Caco-2 (cell line): ENCODE results near the gene CT45A9. TPM values are rescaled to one million over a fixed set of nuclear protein-coding genes. Genes with fewer than 3 reads are reported as not detected.
"Not testable (repeated sequence)": the region's sequence is repeated elsewhere in the genome, so short reads cannot be mapped to it uniquely, and the experiment has no call there.

Source experiments
- BruUV-seq: library from RNA; stranded (reverse); fragments of 400-500 nt; replicated peaks from 2 replicates; lab custom pipeline; 2021; lab: Mats Ljungman, UMichigan
- CTCF ChIA-PET: fragments of 300-600 bp; sonication (Branson Sonifier 250); formaldehyde crosslinking; loops from one replicate; lab custom pipeline; 2022; ENCODE audit warnings: antibody characterized with exemption; lab: Charles Lee
- POLR2A ChIA-PET: fragments of 300-600 bp; sonication (Branson Sonifier 250); formaldehyde crosslinking; loops from one replicate; lab custom pipeline; 2022; ENCODE audit warnings: antibody characterized with exemption; lab: Charles Lee
- DNase-seq, 2 experiments: peaks; one replicate each; pipeline versions ENCODE4 v3.0.0 to v3.0.0-alpha.2; 2020 to 2022
- H3K27me3 ChIP-seq: replicated peaks from 2 replicates; pipeline ENCODE4 v1.6.0; 2011; ENCODE audit warnings: low read length; ENCODE audit not compliant: control insufficient read depth, insufficient read depth
- H3K36me3 ChIP-seq: 2 replicates; pipeline ENCODE4 v1.5.1; 2011; ENCODE audit warnings: low read length; ENCODE audit not compliant: control insufficient read depth, insufficient read depth
- H3K4me1 ChIP-seq: fragments of 250-450 bp; sonication (Bioruptor Pico); 2 replicates; pipeline ENCODE4 v1.5.1; 2020; ENCODE audit warnings: mild to moderate bottlenecking
- H3K4me3 ChIP-seq: 2 replicates; pipeline ENCODE4 v1.5.1; 2011; ENCODE audit warnings: low read depth, mild to moderate bottlenecking, control low read depth, low read length
- H3K9me3 ChIP-seq: fragments of 250-450 bp; sonication (Bioruptor Pico); 2 replicates; pipeline ENCODE4 v1.5.1; 2020; ENCODE audit warnings: mild to moderate bottlenecking, moderate library complexity
- H3K27ac Mint-ChIP-seq: one replicate; pipeline ENCODE4 v1.8.0; 2022; ENCODE audit warnings: mixed read lengths; ENCODE audit not compliant: unreplicated experiment
- H3K27me3 Mint-ChIP-seq: one replicate; pipeline ENCODE4 v1.8.0; 2022; ENCODE audit warnings: mixed read lengths; ENCODE audit not compliant: insufficient read depth, unreplicated experiment
- H3K36me3 Mint-ChIP-seq: one replicate; pipeline ENCODE4 v1.8.0; 2022; ENCODE audit warnings: mild to moderate bottlenecking, mixed read lengths; ENCODE audit not compliant: insufficient read depth, unreplicated experiment
- H3K4me1 Mint-ChIP-seq: one replicate; pipeline ENCODE4 v1.8.0; 2022; ENCODE audit warnings: low read depth, mixed read lengths; ENCODE audit not compliant: unreplicated experiment
- H3K4me3 Mint-ChIP-seq: one replicate; pipeline ENCODE4 v1.8.0; 2022; ENCODE audit warnings: mild to moderate bottlenecking, moderate library complexity, mixed read lengths; ENCODE audit not compliant: unreplicated experiment
- H3K9me3 Mint-ChIP-seq: one replicate; pipeline ENCODE4 v1.8.0; 2022; ENCODE audit warnings: mixed read lengths; ENCODE audit not compliant: unreplicated experiment
- CTCF ChIP-seq, 2 experiments: fragments of 200-600 bp in 1 of 2; IDR thresholded peaks; 1 replicate in 1 of 2; 2 replicates in 1 of 2; pipeline versions ENCODE4 v1.5.1 to v1.8.0; 2011 to 2022; ENCODE audit warnings: antibody characterized with exemption in 1 of 2, control low read depth in 1 of 2, inconsistent platforms in 1 of 2, low read depth in 1 of 2, low read length in 1 of 2, mild to moderate bottlenecking in 1 of 2, moderate library complexity in 1 of 2; ENCODE audit not compliant: insufficient read depth in 1 of 2, severe bottlenecking in 1 of 2, unreplicated experiment in 1 of 2
- intact Hi-C: fragments of 100-400 bp; cut with micrococcal nuclease; formaldehyde crosslinking; loops from one replicate; pipeline ENCODE4 v1.10.0; 2022; ENCODE audit not compliant: unreplicated experiment
- total RNA-seq: library from RNA; stranded (reverse); gene quantifications from 2 replicates; pipeline ENCODE4 v1.2.3, GENCODE V29; 2022

Gene CT45A9
- total RNA-seq, 1 experiment from 2014 or later: not detected

GRCh38 chrX:135893294-135893817 is 21.7 kb upstream of the CT45A9 start, which contains the start of the genes CT45A10 and SAGE1:
CT45A10 (minus strand) TSS chrX:135893444; CDS start chrX:135885344, 8,100 bp downstream.
SAGE1 (plus strand) TSS chrX:135893716; CDS start chrX:135896243, 2,527 bp downstream.
- Histone ChIP-seq H3K36me3 (no peaks in the 10 kb centered on the region), H3K4me3 (no peak within 1 kb of the TSS), H3K27me3 (no peaks in the 10 kb centered on the region), H3K4me1 (no peaks in the 10 kb centered on the region), H3K9me3 (no peaks in the 10 kb centered on the region)
- Mint-ChIP-seq H3K36me3 (no peaks in the 10 kb centered on the region), H3K9me3 (no peaks in the 10 kb centered on the region), H3K27me3 (no peaks in the 10 kb centered on the region), H3K4me1 (no peaks in the 10 kb centered on the region), H3K27ac (no peak within 1 kb of the TSS), H3K4me3 (no peak within 1 kb of the TSS)
- ChIA-PET POLR2A (no interaction called here), CTCF (no interaction called here)
- no peak for TF ChIP-seq CTCF (IDR thresholded peaks at IDR 0.05; ENCODE audit: insufficient read depth in 1 of 2, low read depth in 1 of 2, low read length in 1 of 2, severe bottlenecking in 1 of 2, unreplicated experiment in 1 of 2)
- BruUV-seq: no TSS peak
- DNase-seq: no peak
- intact Hi-C loops: no loop called here

- BruUV-seq: no TSS peak
These were observed 21.2 kb upstream of the CT45A9 start for GRCh38 chrX:135892781-135893180.

GRCh38 chrX:135890087-135890585 is 18.5 kb upstream of the CT45A9 start:
- no peaks in the 10 kb centered on the region for H3K27me3 Mint-ChIP-seq

More at GRCh38 chrX:135892781-135893180, 21.2 kb upstream of the CT45A9 start:
- Mint-ChIP-seq H3K4me3 (no peak overlapping the region), H3K4me1 (no peaks in the 10 kb centered on the region), H3K36me3 (no peaks in the 10 kb centered on the region), H3K27ac (no peak overlapping the region), H3K27me3 (no peaks in the 10 kb centered on the region), H3K9me3 (no peaks in the 10 kb centered on the region)
- Histone ChIP-seq H3K27me3 (no peaks in the 10 kb centered on the region), H3K36me3 (no peaks in the 10 kb centered on the region), H3K4me1 (no peaks in the 10 kb centered on the region), H3K4me3 (no peak overlapping the region), H3K9me3 (no peaks in the 10 kb centered on the region)
- no peak for DNase-seq
- CTCF ChIA-PET: no interaction called here
- TF ChIP-seq CTCF (IDR thresholded peaks at IDR 0.05; ENCODE audit: insufficient read depth in 1 of 2, low read depth in 1 of 2, low read length in 1 of 2, severe bottlenecking in 1 of 2, unreplicated experiment in 1 of 2): no peak
- POLR2A ChIA-PET: no interaction called here
- intact Hi-C loops: no loop called here

GRCh38 chrX:135888976-135889375 is 17.4 kb upstream of the CT45A9 start:
- CTCF ChIA-PET, H3K27ac Mint-ChIP-seq, intact Hi-C loops, H3K4me1 Mint-ChIP-seq, BruUV-seq, H3K9me3 Mint-ChIP-seq, H3K27me3 ChIP-seq, H3K36me3 Mint-ChIP-seq, H3K4me3 ChIP-seq, H3K36me3 ChIP-seq, H3K4me3 Mint-ChIP-seq, H3K4me1 ChIP-seq, H3K9me3 ChIP-seq, H3K27me3 Mint-ChIP-seq, POLR2A ChIA-PET: not testable (repeated sequence)
- peak in 1 of 2 experiments; percentile 19 for DNase-seq

More at GRCh38 chrX:135890087-135890585, 18.5 kb upstream of the CT45A9 start:
- Histone ChIP-seq H3K9me3 (no peaks in the 10 kb centered on the region), H3K4me3 (no peak overlapping the region), H3K36me3 (no peaks in the 10 kb centered on the region), H3K4me1 (no peaks in the 10 kb centered on the region), H3K27me3 (no peaks in the 10 kb centered on the region)
- intact Hi-C loops: no loop called here
- no peak overlapping the region for H3K27ac Mint-ChIP-seq
- no peak overlapping the region for H3K4me3 Mint-ChIP-seq
- no peaks in the 10 kb centered on the region for H3K9me3 Mint-ChIP-seq
- no TSS peak for BruUV-seq
- H3K36me3 Mint-ChIP-seq: no peaks in the 10 kb centered on the region
- no peak for DNase-seq
- ChIA-PET POLR2A (no interaction called here), CTCF (no interaction called here)
- TF ChIP-seq CTCF (IDR thresholded peaks at IDR 0.05; ENCODE audit: insufficient read depth in 1 of 2, low read depth in 1 of 2, low read length in 1 of 2, severe bottlenecking in 1 of 2, unreplicated experiment in 1 of 2): no peak
- no peaks in the 10 kb centered on the region for H3K4me1 Mint-ChIP-seq

GRCh38 chrX:135888230-135888629 is 16.6 kb upstream of the CT45A9 start:
- H3K4me3 ChIP-seq, H3K9me3 Mint-ChIP-seq, intact Hi-C loops, H3K4me1 Mint-ChIP-seq, BruUV-seq, CTCF ChIA-PET, POLR2A ChIA-PET, H3K9me3 ChIP-seq, H3K36me3 ChIP-seq, H3K4me1 ChIP-seq, H3K4me3 Mint-ChIP-seq, H3K27me3 ChIP-seq, H3K36me3 Mint-ChIP-seq, DNase-seq, H3K27me3 Mint-ChIP-seq, H3K27ac Mint-ChIP-seq: not testable (repeated sequence)
